HFFc6 (cell line): ENCODE measurements around the gene GCH1. TPM values are rescaled to one million over a fixed set of nuclear protein-coding genes. Genes with fewer than 3 reads are reported as not detected.

ENCODE experiments used
- DNase-seq: peaks from one replicate; pipeline ENCODE4 v3.0.0-alpha.2; 2018
- H3K27ac Mint-ChIP-seq: 2 replicates; pipeline ENCODE4 v1.8.0; 2020; ENCODE audit warnings: mild to moderate bottlenecking, mixed read lengths
- H3K27me3 Mint-ChIP-seq: 2 replicates; pipeline ENCODE4 v1.8.0; 2021; ENCODE audit warnings: mild to moderate bottlenecking, moderate library complexity, mixed read lengths; ENCODE audit not compliant: insufficient read depth
- H3K36me3 Mint-ChIP-seq: 2 replicates; pipeline ENCODE4 v1.8.0; 2021; ENCODE audit warnings: low read depth, mixed read lengths
- H3K4me1 Mint-ChIP-seq: 2 replicates; pipeline ENCODE4 v1.8.0; 2020; ENCODE audit warnings: low read depth, mixed read lengths
- H3K4me3 Mint-ChIP-seq: 2 replicates; pipeline ENCODE4 v1.8.0; 2020; ENCODE audit warnings: mild to moderate bottlenecking, moderate library complexity, mixed read lengths
- H3K9me3 Mint-ChIP-seq: 2 replicates; pipeline ENCODE4 v1.8.0; 2020; ENCODE audit warnings: mild to moderate bottlenecking, mixed read lengths
- microRNA-seq: library from miRNA; unstranded; fragments of <30 nt; microRNA quantifications from one replicate; pipeline ENCODE4, GENCODE V29; 2019
- total RNA-seq, 6 experiments: library from RNA; stranded (reverse); fragmentation: NEBNext Ultra II Directional; extraction: Animal tissue kit (Norgen Biotek cat#: 25700); gene quantifications; 2 replicates in 1 of 6; 3 replicates in 5 of 6; pipeline ENCODE4 v1.2.3, GENCODE V29; 2021
- TF ChIP-seq, protein P1 (sequence below): fragments of 200-600 bp; sonication (generic); IDR thresholded peaks from 2 replicates; pipeline ENCODE4 v1.5.0; 2021; ENCODE audit warnings: antibody characterized with exemption, mild to moderate bottlenecking

The GCH1 gene
- total RNA-seq, 6 experiments from 2014 or later = 0.20 to 0.45 (median 0.31) TPM

DNA sequence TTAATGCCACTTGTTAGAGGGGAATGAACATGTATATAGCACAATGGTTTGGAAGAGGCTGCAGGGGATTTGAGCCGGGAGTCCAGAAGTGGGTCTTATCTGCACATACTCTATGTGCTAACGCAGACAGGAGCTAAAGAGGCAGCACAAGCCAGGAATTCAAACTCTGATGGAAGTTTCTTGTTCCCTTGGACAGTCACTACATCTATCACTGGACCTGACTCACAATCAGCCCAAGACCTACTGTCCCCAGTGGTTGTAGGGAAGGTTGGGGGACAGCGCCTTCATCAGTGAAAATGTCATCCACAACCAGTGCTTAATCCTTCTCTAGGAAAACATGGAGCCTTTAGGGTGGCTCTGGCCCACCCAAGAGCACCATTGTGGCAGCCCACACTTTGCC lies 107.8 kb downstream of the GCH1 start:
- H3K36me3 Mint-ChIP-seq = peaks cover 43% of the 10 kb centered on the region
- H3K27ac Mint-ChIP-seq = no peak overlapping the region
- no peak for DNase-seq
- TF ChIP-seq, protein P1, sequence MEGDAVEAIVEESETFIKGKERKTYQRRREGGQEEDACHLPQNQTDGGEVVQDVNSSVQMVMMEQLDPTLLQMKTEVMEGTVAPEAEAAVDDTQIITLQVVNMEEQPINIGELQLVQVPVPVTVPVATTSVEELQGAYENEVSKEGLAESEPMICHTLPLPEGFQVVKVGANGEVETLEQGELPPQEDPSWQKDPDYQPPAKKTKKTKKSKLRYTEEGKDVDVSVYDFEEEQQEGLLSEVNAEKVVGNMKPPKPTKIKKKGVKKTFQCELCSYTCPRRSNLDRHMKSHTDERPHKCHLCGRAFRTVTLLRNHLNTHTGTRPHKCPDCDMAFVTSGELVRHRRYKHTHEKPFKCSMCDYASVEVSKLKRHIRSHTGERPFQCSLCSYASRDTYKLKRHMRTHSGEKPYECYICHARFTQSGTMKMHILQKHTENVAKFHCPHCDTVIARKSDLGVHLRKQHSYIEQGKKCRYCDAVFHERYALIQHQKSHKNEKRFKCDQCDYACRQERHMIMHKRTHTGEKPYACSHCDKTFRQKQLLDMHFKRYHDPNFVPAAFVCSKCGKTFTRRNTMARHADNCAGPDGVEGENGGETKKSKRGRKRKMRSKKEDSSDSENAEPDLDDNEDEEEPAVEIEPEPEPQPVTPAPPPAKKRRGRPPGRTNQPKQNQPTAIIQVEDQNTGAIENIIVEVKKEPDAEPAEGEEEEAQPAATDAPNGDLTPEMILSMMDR = no peak
- H3K27me3 Mint-ChIP-seq = peaks cover 12% of the 10 kb centered on the region
- H3K4me3 Mint-ChIP-seq = no peak overlapping the region
- peaks cover 20% of the 10 kb centered on the region for H3K4me1 Mint-ChIP-seq
- peaks cover 17% of the 10 kb centered on the region for H3K9me3 Mint-ChIP-seq

- no peak overlapping the region for H3K27ac Mint-ChIP-seq
- H3K4me3 Mint-ChIP-seq = no peak overlapping the region
- peaks cover 20% of the 10 kb centered on the region for H3K4me1 Mint-ChIP-seq
- peaks cover 49% of the 10 kb centered on the region for H3K36me3 Mint-ChIP-seq
- H3K27me3 Mint-ChIP-seq = peaks cover 10% of the 10 kb centered on the region
- peaks cover 17% of the 10 kb centered on the region for H3K9me3 Mint-ChIP-seq
- TF ChIP-seq, protein P1 = no peak
- DNase-seq = no peak
These were observed 108.5 kb downstream of the GCH1 start for GRCh38 chr14:54794159-54794558.

GRCh38 chr14:54792288-54792687 lies 110.3 kb downstream of the GCH1 start:
- peaks cover 17% of the 10 kb centered on the region for H3K9me3 Mint-ChIP-seq
- TF ChIP-seq, protein P1 = no peak
- H3K27ac Mint-ChIP-seq = no peak overlapping the region
- no peak for DNase-seq
- H3K4me1 Mint-ChIP-seq = peaks cover 15% of the 10 kb centered on the region
- peaks cover 60% of the 10 kb centered on the region for H3K36me3 Mint-ChIP-seq
- no peak overlapping the region for H3K4me3 Mint-ChIP-seq
- peaks cover 12% of the 10 kb centered on the region for H3K27me3 Mint-ChIP-seq

Small RNAs within 50 kb of the gene (microRNA-seq; reads per million reads assigned to microRNA genes)
- not detected for gene MIR4308

Other genes with a start within 250 kb of the GCH1 start
- gene WDHD1, start 124.3 kb upstream of the GCH1 start, total RNA-seq = 10 to 100 TPM in 5 of 6 experiments, 1 to 10 TPM in 1; 9.8 to 20.3 (median 17.8) TPM
- gene SOCS4, start 124.4 kb upstream of the GCH1 start, total RNA-seq = 10 to 100 TPM; 22.1 to 26.2 (median 23.6) TPM
- 100 to 1,000 TPM; 114 to 150 (median 126) TPM for gene MAPK1IP1L, start 148.8 kb upstream of the GCH1 start, total RNA-seq
- gene LGALS3, start 226.4 kb upstream of the GCH1 start, total RNA-seq = 10 to 100 TPM; 70.1 to 83.0 (median 74.7) TPM